GM18861 (cell line): ENCODE data around the gene CIRBP.
"Not testable (repeated sequence)": the region's sequence is repeated elsewhere in the genome, so short reads cannot be mapped to it uniquely, and the experiment has no call there.

Experiments used
- ATAC-seq: cut with Tn5 transposase; IDR thresholded peaks from one replicate; pipeline ENCODE4 v1.9.1; 2021; ENCODE audit not compliant: unreplicated experiment

CIRBP gene

GRCh38 chr19:1290196-1290702, 21.1 kb downstream of the CIRBP start:
- ATAC-seq: no peak

DNA sequence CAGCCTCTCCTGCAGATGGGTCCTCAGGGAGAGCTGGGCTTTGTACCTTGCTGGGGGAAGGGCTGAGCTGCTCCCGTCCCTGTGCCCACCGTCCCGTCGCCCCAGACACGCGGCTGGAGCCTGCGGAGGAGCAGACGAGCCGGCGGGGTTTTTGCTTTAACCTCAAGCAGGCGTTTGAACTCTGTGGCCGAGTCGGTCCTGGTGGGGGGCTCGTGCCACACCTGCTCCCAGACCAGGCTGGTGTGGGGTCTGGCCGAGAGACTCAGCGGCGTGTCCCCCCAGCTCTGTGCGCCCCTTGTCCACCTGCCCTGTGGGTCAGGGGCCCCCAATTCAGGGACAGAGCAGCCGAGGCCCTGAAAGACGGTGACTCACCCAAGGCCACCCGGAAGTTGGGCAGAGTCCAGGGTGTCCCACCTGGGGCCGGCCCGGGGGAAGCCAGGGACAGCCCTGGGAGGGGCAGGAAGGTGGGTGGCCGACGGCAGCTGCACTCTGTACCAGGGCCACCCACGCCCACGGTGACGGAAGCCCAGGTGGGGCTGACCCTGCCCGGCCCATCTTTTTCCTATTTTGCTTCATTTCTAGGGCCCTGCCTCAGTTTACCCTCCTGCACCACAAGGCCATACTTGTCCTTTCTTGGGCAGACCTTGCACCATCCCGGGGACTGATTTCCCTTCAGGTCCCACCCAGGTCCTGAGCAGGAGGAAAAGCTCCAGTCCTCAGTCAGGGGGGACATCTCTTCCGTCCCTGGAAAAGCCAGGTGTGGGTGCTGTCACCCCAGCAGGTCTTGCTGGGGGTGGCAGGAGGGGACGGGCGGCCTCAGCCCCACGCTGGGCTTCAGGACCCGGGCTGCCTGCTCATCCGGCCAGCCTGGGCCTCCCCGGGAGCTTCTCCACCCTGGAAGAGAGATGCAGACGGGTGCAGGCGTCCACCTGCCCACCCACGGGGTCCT, 21.8 kb downstream of the CIRBP start:
- ATAC-seq: no peak

DNA sequence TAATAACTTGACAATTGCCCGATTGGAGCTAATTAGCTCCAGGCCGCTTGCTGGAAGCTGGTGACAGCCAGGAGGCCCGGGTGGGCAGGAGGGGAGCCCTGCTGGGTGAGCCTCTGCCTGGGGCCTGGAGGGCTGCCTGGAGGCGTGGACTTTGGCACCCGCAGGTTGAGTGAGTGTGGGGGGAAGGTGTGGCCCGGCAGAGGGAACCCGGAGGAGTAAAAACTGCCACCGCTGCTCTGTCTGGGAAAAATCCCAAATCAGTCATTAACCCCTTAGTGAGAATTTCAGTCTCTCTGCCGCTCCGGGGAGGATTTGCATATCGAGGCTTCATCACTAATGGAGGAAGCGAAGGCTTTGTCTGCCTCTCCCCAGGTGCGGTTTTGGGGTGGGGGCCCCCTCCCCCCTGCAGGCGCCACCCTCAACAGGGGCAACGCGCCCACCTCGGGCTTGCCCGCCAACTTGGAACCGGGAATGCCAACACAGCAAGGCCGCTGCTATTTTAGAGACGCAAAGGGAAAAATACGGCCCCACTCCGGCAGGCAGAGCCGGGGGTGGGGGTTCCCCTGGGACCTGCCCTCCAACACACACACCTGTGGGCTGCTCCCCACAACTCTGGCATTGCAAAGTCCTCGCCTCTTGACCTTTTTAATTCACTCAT, 22.8 kb downstream of the CIRBP start:
- ATAC-seq: no peak

- ATAC-seq: no peak
These were observed 23.5 kb downstream of the CIRBP start for GRCh38 chr19:1292419-1293151.

DNA sequence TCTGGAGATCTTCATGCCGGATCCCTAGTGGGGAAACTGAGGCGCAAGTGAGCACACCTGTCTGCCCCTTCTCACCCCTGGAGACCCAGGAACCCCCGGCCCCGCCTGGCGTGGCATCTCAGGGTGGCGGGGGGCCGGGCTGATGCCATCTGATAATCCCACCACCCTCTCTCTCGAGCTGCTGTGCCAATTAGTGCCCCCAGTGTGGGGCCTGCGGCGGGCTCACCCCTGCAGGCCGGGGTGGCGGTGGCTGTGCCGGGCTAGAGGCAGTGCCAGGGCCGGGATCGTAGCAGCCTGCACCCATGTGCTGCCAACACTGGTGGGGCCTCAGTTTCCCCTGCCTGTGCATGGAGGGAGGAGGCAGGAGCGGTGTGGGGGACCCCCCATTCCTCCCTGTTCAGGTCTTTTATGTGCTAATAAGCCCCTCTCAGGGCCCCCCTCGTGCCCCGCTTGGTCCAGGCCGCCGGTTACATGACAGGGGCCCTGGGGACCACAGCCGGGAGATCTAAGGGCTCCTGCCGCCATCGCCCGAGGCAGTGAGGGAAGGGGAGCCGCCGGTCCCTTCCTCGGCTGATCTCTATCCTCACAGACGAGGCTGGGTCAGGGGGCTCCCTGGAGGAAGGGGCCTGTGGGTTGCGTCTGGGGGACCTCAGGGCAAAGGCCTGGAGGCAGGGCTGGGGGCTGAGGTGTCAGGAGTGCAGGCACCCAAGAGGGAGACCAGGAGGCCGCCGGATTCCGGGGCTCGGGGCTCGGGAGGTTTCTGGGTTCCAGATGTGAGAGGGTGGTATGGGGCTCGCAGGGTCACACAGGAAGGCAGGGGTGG, 24.9 kb downstream of the CIRBP start:
- no peak for ATAC-seq

DNA sequence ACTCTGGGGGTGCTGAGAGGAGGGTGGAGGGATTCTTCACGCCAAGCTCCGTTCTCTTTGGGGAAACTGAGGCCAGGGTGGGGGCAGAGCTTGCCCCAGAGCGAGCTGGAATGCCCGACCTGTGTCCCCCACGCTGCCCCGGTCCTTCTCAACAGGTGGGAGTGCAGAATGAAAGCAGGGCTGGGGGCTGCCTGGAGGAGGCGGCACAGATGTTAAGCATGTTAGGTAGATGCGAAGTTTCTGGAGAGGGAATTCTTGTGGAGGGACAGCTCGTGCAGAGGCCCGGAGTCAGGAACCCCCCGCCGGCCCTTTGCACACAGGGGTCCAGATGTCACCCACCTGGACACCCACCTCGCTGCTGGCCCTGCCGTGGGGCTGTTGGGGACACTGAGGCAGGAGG, 25.6 kb downstream of the CIRBP start:
- ATAC-seq: no peak

DNA sequence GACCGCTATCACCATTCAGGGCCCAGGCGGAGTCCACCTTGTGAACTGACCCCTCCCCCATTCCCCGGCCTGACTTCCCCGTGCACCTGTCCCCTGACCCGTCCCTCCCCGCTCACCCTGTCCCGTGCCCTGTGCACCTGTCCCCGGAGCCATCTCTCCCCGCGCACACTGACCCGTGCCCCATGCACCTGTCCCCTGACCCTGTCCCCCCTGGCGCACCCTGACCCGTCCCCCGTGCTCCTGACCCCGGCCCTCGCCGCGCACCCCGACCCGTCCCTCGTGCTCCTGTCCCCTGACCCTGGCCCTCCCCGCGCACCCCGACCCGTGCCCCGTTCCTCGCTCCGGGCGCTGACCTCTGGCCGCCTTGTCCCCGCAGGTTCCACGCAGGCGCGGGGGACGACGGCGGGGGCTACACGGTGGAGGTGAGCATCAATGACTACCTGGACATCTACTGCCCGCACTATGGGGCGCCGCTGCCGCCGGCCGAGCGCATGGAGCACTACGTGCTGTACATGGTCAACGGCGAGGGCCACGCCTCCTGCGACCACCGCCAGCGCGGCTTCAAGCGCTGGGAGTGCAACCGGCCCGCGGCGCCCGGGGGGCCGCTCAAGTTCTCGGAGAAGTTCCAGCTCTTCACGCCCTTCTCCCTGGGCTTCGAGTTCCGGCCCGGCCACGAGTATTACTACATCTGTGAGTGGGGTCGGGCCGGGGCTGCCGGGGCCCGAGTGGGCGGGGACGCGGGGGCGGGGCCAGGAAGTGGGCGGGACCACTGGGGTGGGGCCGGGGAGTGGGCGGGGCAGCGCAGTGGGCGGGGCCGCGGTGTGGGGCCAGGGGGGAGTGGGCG, 26.3 kb downstream of the CIRBP start:
- ATAC-seq: no peak

- no peak for ATAC-seq
These were observed 26.9 kb downstream of the CIRBP start for GRCh38 chr19:1296078-1296477.

DNA sequence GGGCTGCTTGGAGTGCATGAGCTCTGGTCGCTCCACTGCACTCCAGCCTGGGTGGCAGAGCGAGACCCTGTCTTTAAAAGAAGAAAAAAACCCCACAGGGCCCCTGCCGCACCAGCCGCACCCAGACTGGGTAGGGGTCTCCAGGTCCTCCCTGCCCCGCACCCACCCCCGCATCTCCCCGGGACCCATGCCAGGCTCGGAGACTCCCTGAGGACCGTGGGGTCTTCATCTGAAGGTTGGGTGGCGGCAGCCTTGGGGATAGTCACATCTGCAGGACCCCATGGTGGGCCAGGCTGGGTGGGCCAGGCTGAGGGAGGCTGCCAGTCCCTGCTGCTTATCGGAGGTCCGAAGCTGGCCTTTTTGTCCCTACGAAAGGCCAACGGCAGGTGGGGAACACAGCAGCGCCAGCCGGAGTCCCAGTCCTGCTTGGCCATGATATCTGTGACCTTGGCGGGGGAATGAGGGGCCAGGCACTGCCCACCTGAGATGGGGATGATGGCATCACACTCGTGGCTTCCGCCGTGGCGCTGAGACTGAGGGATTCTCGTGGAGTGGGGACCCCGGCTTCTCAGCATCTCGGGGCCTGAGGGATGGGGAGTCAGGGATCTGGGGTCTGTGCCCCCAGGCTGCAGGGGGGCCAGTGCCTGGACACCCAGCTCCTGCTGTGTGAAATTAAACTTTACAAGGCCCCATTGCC, 27.6 kb downstream of the CIRBP start:
- ATAC-seq: no peak

- no peak for ATAC-seq
These were observed 29.1 kb downstream of the CIRBP start for GRCh38 chr19:1298235-1298634.

GRCh38 chr19:1299801-1300200, 30.7 kb downstream of the CIRBP start:
- ATAC-seq: no peak

DNA sequence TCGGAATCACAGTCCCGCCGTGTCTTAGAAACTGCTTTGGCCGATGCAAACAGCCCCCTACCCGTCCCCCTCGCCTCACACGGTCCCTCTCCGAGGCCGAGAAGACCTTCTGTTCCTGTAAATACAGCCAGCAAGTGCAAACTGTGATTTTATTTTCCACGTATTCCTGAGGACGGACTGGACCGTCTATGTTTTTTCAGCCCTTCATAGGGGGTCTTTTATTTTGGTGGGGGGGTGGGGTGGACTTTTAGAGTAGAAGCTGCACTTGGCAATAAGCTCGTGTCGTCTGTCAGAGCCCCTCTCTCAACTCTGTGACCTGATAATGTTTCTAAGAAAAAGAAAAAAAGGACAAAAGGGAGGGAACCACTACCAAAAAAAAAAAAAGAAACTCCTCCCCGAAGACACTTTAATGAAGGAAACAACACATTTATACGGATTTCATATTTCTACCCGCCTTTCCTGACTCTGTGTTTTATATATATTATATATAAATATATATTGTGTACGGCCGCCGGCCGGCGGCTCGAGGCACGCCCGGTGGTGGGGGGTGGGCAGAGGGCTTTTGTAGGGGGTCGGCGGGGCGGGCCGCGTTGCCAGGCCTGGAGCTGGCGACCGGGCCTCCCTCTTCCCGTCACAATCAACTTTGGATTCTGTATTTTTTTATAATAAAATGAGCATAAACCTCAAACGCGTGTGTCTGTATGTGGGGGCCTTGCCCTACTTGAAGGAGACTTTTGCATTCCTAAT, 31.8 kb downstream of the CIRBP start:
- ATAC-seq: no peak

GRCh38 chr19:1302533-1303239, 33.6 kb downstream of the CIRBP start:
- ATAC-seq: no peak

DNA sequence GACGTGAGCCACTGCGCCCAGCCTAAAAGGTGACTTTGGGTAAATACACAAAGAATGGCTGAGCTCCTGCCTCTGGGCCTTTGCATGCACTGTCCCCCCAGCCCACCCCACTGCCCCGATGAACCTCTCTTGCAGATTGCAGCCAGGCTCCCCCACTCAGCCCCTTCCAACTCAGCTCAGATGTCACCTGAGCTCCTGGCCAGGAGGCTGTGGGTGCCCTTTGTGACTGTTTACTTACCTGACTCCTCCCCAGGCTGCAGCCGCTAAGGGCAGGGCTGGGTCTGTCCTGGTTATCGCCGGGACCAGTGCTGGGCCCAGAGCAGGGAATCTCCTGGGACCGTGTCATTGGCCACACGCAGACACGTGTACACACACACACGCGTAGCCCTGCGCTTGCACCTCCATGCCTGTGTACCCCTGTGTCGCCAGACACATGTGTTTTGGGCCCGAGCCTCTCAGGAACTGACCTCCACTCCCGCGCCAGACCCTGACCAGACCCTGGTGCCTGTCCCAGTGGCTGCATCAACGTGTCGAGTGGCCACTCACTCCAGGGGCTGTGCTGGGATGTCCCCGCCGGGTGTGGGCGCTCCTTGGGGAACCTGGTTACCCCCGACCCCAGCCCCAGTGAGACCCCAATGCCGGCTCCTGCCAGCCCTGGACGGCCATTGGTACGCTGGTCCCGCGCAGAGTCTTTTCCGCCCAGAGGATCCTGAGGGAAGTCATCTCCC, 35.2 kb downstream of the CIRBP start:
- no peak for ATAC-seq

GRCh38 chr19:1305354-1305753, 36.2 kb downstream of the CIRBP start:
- ATAC-seq: not testable (repeated sequence)

DNA sequence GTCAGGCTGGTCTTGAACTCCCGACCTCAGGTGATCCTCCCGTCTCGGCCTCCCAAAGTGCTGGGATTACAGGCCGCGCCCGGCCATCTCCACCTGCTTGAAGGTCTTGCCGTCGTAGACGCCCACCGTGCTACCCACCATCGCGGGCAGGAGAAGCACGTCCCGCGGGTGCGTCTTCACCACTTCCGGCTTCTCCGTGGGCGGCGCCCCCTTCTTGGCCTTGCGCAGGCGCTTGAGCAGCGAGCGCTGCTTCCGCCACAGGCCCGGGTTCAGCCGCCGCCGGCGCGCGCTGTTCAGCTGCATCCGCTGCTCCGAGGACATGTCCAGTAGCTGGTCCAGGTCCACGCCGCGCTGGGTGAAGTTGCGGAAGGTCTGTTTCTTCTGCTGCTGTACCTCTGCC, 38.2 kb downstream of the CIRBP start:
- no peak for ATAC-seq

DNA sequence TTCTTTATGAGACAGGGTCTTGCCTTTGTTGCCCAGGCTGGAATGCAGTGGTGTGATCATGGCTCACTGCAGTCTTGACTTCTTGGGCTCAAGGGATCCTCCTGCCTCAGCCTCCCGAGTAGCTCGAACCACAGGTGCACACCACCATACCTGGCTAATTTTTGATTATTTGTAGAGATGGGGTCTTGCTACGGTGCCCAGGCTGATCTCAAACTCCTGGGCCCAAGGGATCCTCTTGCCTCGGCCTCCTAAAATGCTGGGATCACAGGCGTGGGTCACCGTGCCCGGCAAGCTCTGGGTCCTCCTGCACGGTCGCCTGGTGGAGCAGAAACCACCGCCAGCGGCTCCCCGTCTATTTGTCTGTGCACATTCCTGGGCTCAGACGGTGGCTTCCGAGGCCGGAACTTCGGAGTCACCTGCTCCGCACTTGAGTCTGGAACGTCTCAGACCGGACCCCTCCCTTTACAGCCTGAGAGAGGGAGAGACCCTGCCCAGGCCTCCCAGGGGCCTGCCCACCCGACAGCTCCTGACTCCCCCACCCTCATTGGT, 38.7 kb downstream of the CIRBP start:
- no peak for ATAC-seq
